Measurements from ENCODE around the gene AFF3. TPM values are rescaled to one million over a fixed set of nuclear protein-coding genes. Genes with fewer than 3 reads are reported as not detected.

AFF3 gene
- total and polyA plus RNA-seq, 2 of the 4 experiments (the other 2 are of a cell fraction): 12.9 to 14.3 TPM

- H2BK20ac ChIP-seq (ENCODE audit: low read depth, low read length): no peak overlapping the region
- peaks cover 5% of the 10 kb centered on the region; the same call in 1 of the 2 replicates for H3K9me1 ChIP-seq (ENCODE audit: insufficient read depth, low read length)
- no peak overlapping the region for H3K9ac ChIP-seq (ENCODE audit: low read depth, low read length)
- CTCF ChIA-PET: interaction anchor here (0.5 to 1.1 kb wide), 4 partner anchors 14 to 873 kb away, joined by 3 read pairs; no protein-coding TSS in a partner anchor
- no peak overlapping the region for H3K4me3 ChIP-seq (ENCODE audit: insufficient read depth, low read depth, low read length)
- no peak overlapping the region for H2AFZ ChIP-seq (replicated peaks; ENCODE audit: low read length, poor library complexity)
- H4K20me1 ChIP-seq (ENCODE audit: insufficient read depth, low read length): no peaks in the 10 kb centered on the region
- no peak overlapping the region for H2BK120ac ChIP-seq (ENCODE audit: low read depth, low read length)
- no peak overlapping the region for H2AK9ac ChIP-seq (replicated peaks; ENCODE audit: low read depth, low read length, poor library complexity)
- H3K18ac ChIP-seq (ENCODE audit: low read depth, low read length): no peak overlapping the region
- POLR2A ChIA-PET (ENCODE audit: unreplicated experiment): no interaction called here
- no peak overlapping the region for H3K27ac ChIP-seq (ENCODE audit: insufficient read depth, low read length)
- no peaks in the 10 kb centered on the region for H3K79me1 ChIP-seq (ENCODE audit: low read depth in 1 of 2, low read length in 2 of 2)
- no peak overlapping the region for H3K4me2 ChIP-seq (ENCODE audit: low read depth, low read length)
- no peak overlapping the region for H3K56ac ChIP-seq (ENCODE audit: extremely low read depth, insufficient read depth, low read length)
- TF ChIP-seq USF2 (IDR thresholded peaks at IDR 0.05; ENCODE audit: low read depth, low read length) (no peak), SMC3 (IDR thresholded peaks at IDR 0.05; ENCODE audit: low read depth, low read length) (no peak), BHLHE40 (IDR thresholded peaks at IDR 0.05; ENCODE audit: low read depth, low read length) (no peak), RAD21 (IDR thresholded peaks at IDR 0.05; ENCODE audit: low read length) (no peak)
- H2BK5ac ChIP-seq (ENCODE audit: low read depth, low read length, poor library complexity, severe bottlenecking): no peak overlapping the region
- ATAC-seq (ENCODE audit: low read depth) (peak; percentile 82), DNase-seq (peak; percentile 57)
- H4K91ac ChIP-seq (ENCODE audit: insufficient read depth, low read depth, low read length): no peak overlapping the region
- H3K4me1 ChIP-seq (ENCODE audit: control insufficient read depth, insufficient read depth, low read length): peaks cover 5% of the 10 kb centered on the region; the same call in 1 of the 2 replicates
- H3K9me3 ChIP-seq (ENCODE audit: control insufficient read depth, insufficient read depth, low read length): no peaks in the 10 kb centered on the region
- H4K8ac ChIP-seq (ENCODE audit: low read depth in 2 of 2, low read length in 2 of 2): no peak overlapping the region
- H3K4ac ChIP-seq (ENCODE audit: low read depth, low read length): no peak overlapping the region
- dilution Hi-C loops (cut with HindIII; ENCODE audit: low sequenced_read_pairs, unreplicated experiment) (no loop called here), intact Hi-C loops (cut with micrococcal nuclease) (no loop called here), in situ Hi-C loops (cut with MboI; ENCODE audit: low sequenced_read_pairs) (loop anchor here (25.0 kb wide), 1 partner anchor 842 kb away; no protein-coding TSS in a partner anchor)
- no peak overlapping the region for H3K23ac ChIP-seq (ENCODE audit: low read depth, low read length)
- no peak overlapping the region for H2BK15ac ChIP-seq (ENCODE audit: low read depth, low read length)
- H3K14ac ChIP-seq (replicated peaks; ENCODE audit: low read depth, low read length): no peak overlapping the region
- H4K5ac ChIP-seq (ENCODE audit: low read depth, low read length): no peak overlapping the region
- H2AK5ac ChIP-seq (ENCODE audit: low read depth, low read length): no peak overlapping the region
- no peaks in the 10 kb centered on the region for H3K27me3 ChIP-seq (ENCODE audit: control insufficient read depth, insufficient read depth, low read length)
- H3K36me3 ChIP-seq (ENCODE audit: control insufficient read depth, insufficient read depth, low read length): peaks cover 8% of the 10 kb centered on the region
- no TSS peak for BruUV-seq (replicated peaks)
- WGBS, 2 experiments (ENCODE audit: extremely low coverage in 2 of 2, insufficient read length in 1 of 2): no CpG with 5 or more reads among the region's 1 CpG
Measured at GRCh38 chr2:99545066-99545465, 597.3 kb downstream of the AFF3 start.

Data from IMR-90 (cell line).